ENCODE measurements around the gene LCN10.

LCN10 gene

DNA sequence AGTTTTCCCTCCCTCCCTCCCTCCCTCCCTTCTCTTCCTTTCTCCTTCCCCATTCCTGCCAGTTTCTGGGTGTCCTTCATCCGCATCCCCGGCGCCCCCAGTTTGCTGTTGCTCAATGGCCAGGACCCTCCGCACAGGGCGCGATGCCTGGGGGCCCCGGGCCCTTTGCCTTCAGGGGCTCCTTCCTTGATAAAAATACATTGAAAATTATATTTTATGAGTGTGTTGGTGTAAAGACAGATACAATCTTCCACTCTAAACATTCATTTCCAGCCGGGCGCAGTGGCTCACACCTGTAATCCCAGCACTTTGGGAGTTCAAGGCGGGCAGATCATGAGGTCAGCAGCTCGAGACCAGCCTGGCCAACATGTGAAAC is 47.9 kb downstream of the LCN10 start:
- no peak overlapping the region for H2BK120ac ChIP-seq (ENCODE audit: low read depth, low read length)
- H3K4ac ChIP-seq (ENCODE audit: low read depth in 1 of 2, low read length in 2 of 2), result no peak overlapping the region
- no peak overlapping the region for H3K27ac ChIP-seq (ENCODE audit: low read length, poor library complexity, severe bottlenecking)
- no peak overlapping the region for H3K23ac ChIP-seq (ENCODE audit: low read length in 2 of 2)
- H4K8ac ChIP-seq (ENCODE audit: low read length), result no peak overlapping the region
- no peak overlapping the region for H3K18ac ChIP-seq (ENCODE audit: low read depth in 1 of 2, low read length in 2 of 2)
- H3K14ac ChIP-seq (ENCODE audit: low read length in 2 of 2), result no peak overlapping the region
- no peak overlapping the region for H2BK5ac ChIP-seq (ENCODE audit: low read depth, low read length, poor library complexity, severe bottlenecking)
- H2AK5ac ChIP-seq (ENCODE audit: low read length, severe bottlenecking), result no peak overlapping the region
- no peak overlapping the region for H2AFZ ChIP-seq (ENCODE audit: low read depth, low read length)
- no peaks in the 10 kb centered on the region for H3K9me3 ChIP-seq (ENCODE audit: control insufficient read depth, low read length)
- H3K36me3 ChIP-seq (ENCODE audit: control insufficient read depth in 1 of 2, insufficient read depth in 2 of 2, low read depth in 1 of 2, low read length in 2 of 2), result no peaks in the 10 kb centered on the region
- no peak overlapping the region for H3K9ac ChIP-seq (ENCODE audit: low read length)
- DNase-seq, result no peak
- H3K4me2 ChIP-seq (ENCODE audit: low read length, poor library complexity, severe bottlenecking), result no peak overlapping the region
- 96% methylated on average over 7 of the region's 11 CpGs for WGBS
- H3K27me3 ChIP-seq (ENCODE audit: control insufficient read depth in 1 of 2, insufficient read depth in 1 of 2, low read length in 2 of 2), result peaks cover 6 to 59% of the 10 kb centered on the region in 2 experiments
- no peak overlapping the region for H2BK12ac ChIP-seq (ENCODE audit: low read length in 2 of 2)
- no peak overlapping the region for H2BK15ac ChIP-seq (ENCODE audit: low read depth, poor library complexity, severe bottlenecking)
- H4K91ac ChIP-seq (ENCODE audit: low read length), result no peak overlapping the region
- H3K4me3 ChIP-seq (ENCODE audit: insufficient read depth in 1 of 2, low read depth in 1 of 2, low read length in 2 of 2), result no peak overlapping the region
- no peaks in the 10 kb centered on the region for H3K79me1 ChIP-seq (replicated peaks; ENCODE audit: low read length, poor library complexity, severe bottlenecking)
- peaks cover 40% of the 10 kb centered on the region for H3K4me1 ChIP-seq (ENCODE audit: control insufficient read depth, insufficient read depth, low read depth, low read length)

DNA sequence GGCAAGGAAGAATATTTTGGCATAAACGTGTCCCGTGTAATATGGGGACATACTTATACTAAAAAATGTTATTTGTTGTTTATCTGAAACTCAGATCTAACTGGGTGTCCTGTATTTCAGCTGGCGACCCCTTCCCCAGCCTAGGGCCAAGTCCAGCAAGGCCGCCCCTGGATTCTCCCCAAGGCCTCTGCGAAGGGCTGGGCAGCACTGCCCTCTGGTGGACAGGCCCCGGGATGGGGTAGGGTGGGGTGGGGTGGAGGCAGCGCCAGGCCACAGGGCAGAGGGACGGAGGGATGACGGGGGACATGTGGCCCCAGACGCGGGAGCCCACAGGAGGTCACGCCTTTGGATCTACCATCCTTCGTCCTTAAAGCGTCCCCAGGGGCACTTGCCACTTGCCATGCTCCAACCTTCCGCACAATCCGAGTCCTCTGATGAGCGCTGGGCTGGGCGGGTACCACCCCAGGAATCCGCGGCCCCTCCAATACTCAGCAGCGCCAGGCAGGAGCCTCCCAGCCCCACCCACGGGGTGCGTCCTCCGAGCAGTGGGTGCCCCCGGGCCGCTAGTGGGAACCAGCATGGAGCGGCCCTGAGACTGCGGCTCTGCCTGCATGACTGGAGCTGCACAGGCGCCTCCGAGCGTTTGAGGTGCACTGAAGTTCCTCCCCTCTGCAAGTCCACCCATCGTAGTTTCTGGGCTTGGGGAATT is 48.4 kb downstream of the LCN10 start:
- Histone ChIP-seq H3K4me1 (ENCODE audit: control insufficient read depth, insufficient read depth, low read depth, low read length) (peaks cover 40% of the 10 kb centered on the region), H3K14ac (ENCODE audit: low read length in 2 of 2) (no peak overlapping the region), H3K4me3 (ENCODE audit: insufficient read depth in 1 of 2, low read depth in 1 of 2, low read length in 2 of 2) (no peak overlapping the region), H2AK5ac (ENCODE audit: low read length, severe bottlenecking) (no peak overlapping the region), H3K9me3 (ENCODE audit: control insufficient read depth, low read length) (no peaks in the 10 kb centered on the region), H3K23ac (ENCODE audit: low read length in 2 of 2) (no peak overlapping the region), H2BK15ac (ENCODE audit: low read depth, poor library complexity, severe bottlenecking) (peak overlapping the region; percentile 35), H3K4ac (ENCODE audit: low read depth in 1 of 2, low read length in 2 of 2) (no peak overlapping the region), H3K27me3 (ENCODE audit: control insufficient read depth in 1 of 2, insufficient read depth in 1 of 2, low read length in 2 of 2) (peaks cover 6 to 59% of the 10 kb centered on the region in 2 experiments), H3K18ac (ENCODE audit: low read depth in 1 of 2, low read length in 2 of 2) (no peak overlapping the region), H3K4me2 (ENCODE audit: low read length, poor library complexity, severe bottlenecking) (no peak overlapping the region), H3K79me1 (replicated peaks; ENCODE audit: low read length, poor library complexity, severe bottlenecking) (no peaks in the 10 kb centered on the region), H4K91ac (ENCODE audit: low read length) (no peak overlapping the region), H3K36me3 (ENCODE audit: control insufficient read depth in 1 of 2, insufficient read depth in 2 of 2, low read depth in 1 of 2, low read length in 2 of 2) (no peaks in the 10 kb centered on the region), H2BK12ac (ENCODE audit: low read length in 2 of 2) (no peak overlapping the region), H4K8ac (ENCODE audit: low read length) (peak overlapping the region; percentile 45), H2AFZ (ENCODE audit: low read depth, low read length) (no peak overlapping the region), H3K27ac (ENCODE audit: low read length, poor library complexity, severe bottlenecking) (no peak overlapping the region), H2BK120ac (ENCODE audit: low read depth, low read length) (no peak overlapping the region), H2BK5ac (ENCODE audit: low read depth, low read length, poor library complexity, severe bottlenecking) (no peak overlapping the region), H3K9ac (ENCODE audit: low read length) (no peak overlapping the region)
- DNase-seq, result peak; percentile 55
- 56% methylated on average over 28 of the region's 32 CpGs for WGBS

DNA sequence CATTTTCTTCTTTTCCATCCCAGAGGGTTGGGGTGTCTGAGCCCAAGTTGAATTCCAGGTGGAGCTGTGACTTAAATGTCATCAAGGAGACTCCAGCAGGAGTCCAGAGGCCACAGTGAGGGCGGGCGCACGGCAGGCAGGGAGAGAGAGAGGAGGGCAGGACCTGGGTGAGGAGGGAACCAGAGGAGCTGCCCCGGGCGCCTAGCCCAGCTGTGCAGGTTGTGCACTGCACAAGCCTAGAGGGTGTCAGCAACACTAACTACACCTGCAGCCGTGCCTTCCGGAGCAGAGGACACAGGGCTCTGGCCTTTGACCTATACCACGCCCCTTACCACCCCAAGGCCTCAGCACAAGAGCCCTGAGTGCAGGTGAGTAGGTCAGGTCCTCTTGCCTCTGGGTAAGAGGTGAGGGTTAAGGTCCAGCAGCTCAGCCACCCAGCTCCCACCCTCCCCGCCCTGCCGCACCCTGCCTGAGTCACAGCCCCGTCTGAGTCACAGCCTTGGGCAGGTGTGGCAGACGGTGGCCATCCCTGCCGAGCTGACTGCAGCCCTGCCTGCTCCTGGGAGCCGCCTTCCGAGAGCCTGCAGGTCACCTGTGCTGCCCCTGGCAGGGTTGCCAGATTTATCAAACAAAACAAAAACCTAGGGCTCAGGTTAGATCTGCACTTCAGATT is 49.1 kb downstream of the LCN10 start:
- H3K14ac ChIP-seq (ENCODE audit: low read length in 2 of 2), result no peak overlapping the region
- no peak overlapping the region for H2AFZ ChIP-seq (ENCODE audit: low read depth, low read length)
- no peak overlapping the region for H3K4ac ChIP-seq (ENCODE audit: low read depth in 1 of 2, low read length in 2 of 2)
- 60% methylated on average over 14 of the region's 15 CpGs for WGBS
- H4K91ac ChIP-seq (ENCODE audit: low read length), result no peak overlapping the region
- no peak overlapping the region for H2BK120ac ChIP-seq (ENCODE audit: low read depth, low read length)
- peaks cover 6 to 54% of the 10 kb centered on the region in 2 experiments for H3K27me3 ChIP-seq (ENCODE audit: control insufficient read depth in 1 of 2, insufficient read depth in 1 of 2, low read length in 2 of 2)
- H3K9ac ChIP-seq (ENCODE audit: low read length), result no peak overlapping the region
- H2BK15ac ChIP-seq (ENCODE audit: low read depth, poor library complexity, severe bottlenecking), result no peak overlapping the region
- no peak overlapping the region for H3K18ac ChIP-seq (ENCODE audit: low read depth in 1 of 2, low read length in 2 of 2)
- H3K4me1 ChIP-seq (ENCODE audit: control insufficient read depth, insufficient read depth, low read depth, low read length), result peaks cover 40% of the 10 kb centered on the region
- no peak for DNase-seq
- H3K27ac ChIP-seq (ENCODE audit: low read length, poor library complexity, severe bottlenecking), result no peak overlapping the region
- H2AK5ac ChIP-seq (ENCODE audit: low read length, severe bottlenecking), result no peak overlapping the region
- no peak overlapping the region for H3K4me2 ChIP-seq (ENCODE audit: low read length, poor library complexity, severe bottlenecking)
- no peak overlapping the region for H3K4me3 ChIP-seq (ENCODE audit: insufficient read depth in 1 of 2, low read depth in 1 of 2, low read length in 2 of 2)
- no peaks in the 10 kb centered on the region for H3K36me3 ChIP-seq (ENCODE audit: control insufficient read depth in 1 of 2, insufficient read depth in 2 of 2, low read depth in 1 of 2, low read length in 2 of 2)
- no peak overlapping the region for H3K23ac ChIP-seq (ENCODE audit: low read length in 2 of 2)
- no peak overlapping the region for H2BK5ac ChIP-seq (ENCODE audit: low read depth, low read length, poor library complexity, severe bottlenecking)
- H4K8ac ChIP-seq (ENCODE audit: low read length), result no peak overlapping the region
- no peaks in the 10 kb centered on the region for H3K79me1 ChIP-seq (replicated peaks; ENCODE audit: low read length, poor library complexity, severe bottlenecking)
- H3K9me3 ChIP-seq (ENCODE audit: control insufficient read depth, low read length), result no peaks in the 10 kb centered on the region
- H2BK12ac ChIP-seq (ENCODE audit: low read length in 2 of 2), result no peak overlapping the region

DNA sequence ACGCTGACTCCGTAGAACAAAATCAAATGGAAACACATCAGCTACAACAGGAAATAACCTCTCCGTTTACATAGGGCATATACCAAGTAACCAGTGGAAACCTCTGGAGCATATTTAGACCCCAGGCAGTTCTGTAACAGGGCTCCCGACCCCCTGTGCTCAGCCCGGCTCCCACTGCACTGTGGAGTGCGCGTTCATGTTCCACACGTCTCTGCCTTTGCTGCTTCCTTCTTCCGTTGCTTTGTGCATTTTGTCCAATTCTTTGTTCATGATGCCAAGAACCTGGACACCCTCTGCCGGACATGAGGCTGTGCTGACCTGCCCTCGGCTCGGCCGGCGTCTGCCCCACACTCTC is 49.6 kb downstream of the LCN10 start:
- Histone ChIP-seq H2AK5ac (ENCODE audit: low read length, severe bottlenecking) (no peak overlapping the region), H3K4me1 (ENCODE audit: control insufficient read depth, insufficient read depth, low read depth, low read length) (peaks cover 40% of the 10 kb centered on the region), H3K79me1 (replicated peaks; ENCODE audit: low read length, poor library complexity, severe bottlenecking) (no peaks in the 10 kb centered on the region), H4K91ac (ENCODE audit: low read length) (no peak overlapping the region), H3K4me3 (ENCODE audit: insufficient read depth in 1 of 2, low read depth in 1 of 2, low read length in 2 of 2) (no peak overlapping the region), H2AFZ (ENCODE audit: low read depth, low read length) (no peak overlapping the region), H3K14ac (ENCODE audit: low read length in 2 of 2) (no peak overlapping the region), H2BK12ac (ENCODE audit: low read length in 2 of 2) (no peak overlapping the region), H4K8ac (ENCODE audit: low read length) (no peak overlapping the region), H2BK5ac (ENCODE audit: low read depth, low read length, poor library complexity, severe bottlenecking) (no peak overlapping the region), H3K23ac (ENCODE audit: low read length in 2 of 2) (no peak overlapping the region), H3K27ac (ENCODE audit: low read length, poor library complexity, severe bottlenecking) (no peak overlapping the region), H2BK15ac (ENCODE audit: low read depth, poor library complexity, severe bottlenecking) (no peak overlapping the region), H3K18ac (ENCODE audit: low read depth in 1 of 2, low read length in 2 of 2) (no peak overlapping the region), H3K9ac (ENCODE audit: low read length) (no peak overlapping the region), H2BK120ac (ENCODE audit: low read depth, low read length) (no peak overlapping the region), H3K4ac (ENCODE audit: low read depth in 1 of 2, low read length in 2 of 2) (no peak overlapping the region), H3K4me2 (ENCODE audit: low read length, poor library complexity, severe bottlenecking) (no peak overlapping the region), H3K9me3 (ENCODE audit: control insufficient read depth, low read length) (no peaks in the 10 kb centered on the region), H3K36me3 (ENCODE audit: control insufficient read depth in 1 of 2, insufficient read depth in 2 of 2, low read depth in 1 of 2, low read length in 2 of 2) (no peaks in the 10 kb centered on the region), H3K27me3 (ENCODE audit: control insufficient read depth in 1 of 2, insufficient read depth in 1 of 2, low read length in 2 of 2) (peaks cover 6 to 50% of the 10 kb centered on the region in 2 experiments)
- WGBS, result 72% methylated on average over 10 of the region's 14 CpGs
- DNase-seq, result no peak
